OCI-LY3 (cell line): ENCODE measurements around the gene MAP4K3.

Source experiments
- CTCF ChIP-seq: fragments of 200-600, 300-600 bp; sonication (generic); IDR thresholded peaks from 2 replicates; pipeline ENCODE4 v1.5.1; 2014; ENCODE audit warnings: antibody characterized with exemption, low read length, low read depth
- EZH2phosphoT487 ChIP-seq: fragments of 200-600 bp; shearing (Covaris generic); IDR thresholded peaks from 2 replicates; pipeline ENCODE4 v1.6.1; 2018; ENCODE audit warnings: antibody characterized with exemption, mixed run types, low read depth

GRCh38 chr2:39356922-39357639 is 80.0 kb downstream of the MAP4K3 start:
- TF ChIP-seq CTCF (no peak), EZH2phosphoT487 (no peak)
